ENCODE results near the gene CELA3B. TPM values are rescaled to one million over a fixed set of nuclear protein-coding genes. Genes with fewer than 3 reads are reported as not detected.
"Not testable (repeated sequence)": the region's sequence is repeated elsewhere in the genome, so short reads cannot be mapped to it uniquely, and the experiment has no call there.

The CELA3B gene
- total RNA-seq, 6 donors from 2014 or later, result 5.3 to 9.7 TPM; not detected in 4

GRCh38 chr1:22001409-22001808, 24.6 kb downstream of the CELA3B start, which contains the start of gene CELA3A:
TSS of gene CELA3A (plus strand) at chr1:22001657. CDS start at chr1:22001675, 18 bp downstream.
- 78 to 82% methylated on average over 5 of the region's 5 CpGs for WGBS, 2 donors
- Histone ChIP-seq H3K27me3 (no peaks in the 10 kb centered on the region), H3K36me3 (no peaks in the 10 kb centered on the region), H3K9me3 (no peaks in the 10 kb centered on the region), H3K4me1 (no peaks in the 10 kb centered on the region), H3K27ac (no peak within 1 kb of the TSS), H3K4me3 (no peak within 1 kb of the TSS)
- DNase-seq (no peak), ATAC-seq (ENCODE audit: low FRiP score in 2 of 2) (no peak)
- TF ChIP-seq POLR2A (IDR thresholded peaks at IDR 0.05) (no peak), EP300 (IDR thresholded peaks at IDR 0.05) (no peak), POLR2AphosphoS5 (IDR thresholded peaks at IDR 0.05) (no peak)
- TF ChIP-seq, protein P1, sequence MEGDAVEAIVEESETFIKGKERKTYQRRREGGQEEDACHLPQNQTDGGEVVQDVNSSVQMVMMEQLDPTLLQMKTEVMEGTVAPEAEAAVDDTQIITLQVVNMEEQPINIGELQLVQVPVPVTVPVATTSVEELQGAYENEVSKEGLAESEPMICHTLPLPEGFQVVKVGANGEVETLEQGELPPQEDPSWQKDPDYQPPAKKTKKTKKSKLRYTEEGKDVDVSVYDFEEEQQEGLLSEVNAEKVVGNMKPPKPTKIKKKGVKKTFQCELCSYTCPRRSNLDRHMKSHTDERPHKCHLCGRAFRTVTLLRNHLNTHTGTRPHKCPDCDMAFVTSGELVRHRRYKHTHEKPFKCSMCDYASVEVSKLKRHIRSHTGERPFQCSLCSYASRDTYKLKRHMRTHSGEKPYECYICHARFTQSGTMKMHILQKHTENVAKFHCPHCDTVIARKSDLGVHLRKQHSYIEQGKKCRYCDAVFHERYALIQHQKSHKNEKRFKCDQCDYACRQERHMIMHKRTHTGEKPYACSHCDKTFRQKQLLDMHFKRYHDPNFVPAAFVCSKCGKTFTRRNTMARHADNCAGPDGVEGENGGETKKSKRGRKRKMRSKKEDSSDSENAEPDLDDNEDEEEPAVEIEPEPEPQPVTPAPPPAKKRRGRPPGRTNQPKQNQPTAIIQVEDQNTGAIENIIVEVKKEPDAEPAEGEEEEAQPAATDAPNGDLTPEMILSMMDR (IDR thresholded peaks at IDR 0.05), result no peak

DNA sequence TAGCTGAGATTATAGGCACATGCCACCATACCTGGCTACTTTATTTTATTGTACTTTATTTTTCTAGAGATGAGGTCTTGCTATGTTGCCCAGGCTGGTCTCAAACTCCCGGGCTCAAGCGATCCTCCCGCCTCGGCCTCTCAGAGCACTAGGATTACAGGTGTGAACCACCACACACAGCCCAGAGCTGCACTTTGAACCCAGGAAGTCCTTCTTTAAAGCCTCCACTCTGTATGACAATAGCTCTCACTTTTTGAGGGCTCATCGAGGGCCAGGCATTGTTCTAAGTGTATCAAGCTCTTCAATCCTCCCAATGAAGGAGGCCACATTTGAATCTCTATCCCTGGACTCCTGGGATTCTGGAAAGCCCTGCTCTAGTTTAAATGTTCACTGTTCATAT, 25.6 kb downstream of the CELA3B start:
- not testable (repeated sequence) for DNase-seq; H3K9me3 ChIP-seq; ATAC-seq (ENCODE audit: low FRiP score in 2 of 2); H3K4me1 ChIP-seq; H3K36me3 ChIP-seq; H3K27ac ChIP-seq; H3K4me3 ChIP-seq; H3K27me3 ChIP-seq
- WGBS, 2 donors, result 78% methylated on average over 5 of the region's 5 CpGs; no CpG with 5 or more reads in 1 of the 2 donors

GRCh38 chr1:22002875-22003274, 26.1 kb downstream of the CELA3B start:
- not testable (repeated sequence) for H3K27ac ChIP-seq; H3K36me3 ChIP-seq; H3K4me1 ChIP-seq; DNase-seq; H3K4me3 ChIP-seq; ATAC-seq (ENCODE audit: low FRiP score in 2 of 2); H3K27me3 ChIP-seq; H3K9me3 ChIP-seq
- 83 to 89% methylated on average over 6 to 8 of the region's 8 CpGs for WGBS, 2 donors

- not testable (repeated sequence) for H3K27me3 ChIP-seq; H3K4me3 ChIP-seq; H3K36me3 ChIP-seq; H3K4me1 ChIP-seq; H3K9me3 ChIP-seq; ATAC-seq (ENCODE audit: low FRiP score in 2 of 2); DNase-seq; H3K27ac ChIP-seq
- 69 to 100% methylated on average over 2 of the region's 3 CpGs for WGBS, 2 donors
These were observed 27.1 kb downstream of the CELA3B start for GRCh38 chr1:22003959-22004358.

DNA sequence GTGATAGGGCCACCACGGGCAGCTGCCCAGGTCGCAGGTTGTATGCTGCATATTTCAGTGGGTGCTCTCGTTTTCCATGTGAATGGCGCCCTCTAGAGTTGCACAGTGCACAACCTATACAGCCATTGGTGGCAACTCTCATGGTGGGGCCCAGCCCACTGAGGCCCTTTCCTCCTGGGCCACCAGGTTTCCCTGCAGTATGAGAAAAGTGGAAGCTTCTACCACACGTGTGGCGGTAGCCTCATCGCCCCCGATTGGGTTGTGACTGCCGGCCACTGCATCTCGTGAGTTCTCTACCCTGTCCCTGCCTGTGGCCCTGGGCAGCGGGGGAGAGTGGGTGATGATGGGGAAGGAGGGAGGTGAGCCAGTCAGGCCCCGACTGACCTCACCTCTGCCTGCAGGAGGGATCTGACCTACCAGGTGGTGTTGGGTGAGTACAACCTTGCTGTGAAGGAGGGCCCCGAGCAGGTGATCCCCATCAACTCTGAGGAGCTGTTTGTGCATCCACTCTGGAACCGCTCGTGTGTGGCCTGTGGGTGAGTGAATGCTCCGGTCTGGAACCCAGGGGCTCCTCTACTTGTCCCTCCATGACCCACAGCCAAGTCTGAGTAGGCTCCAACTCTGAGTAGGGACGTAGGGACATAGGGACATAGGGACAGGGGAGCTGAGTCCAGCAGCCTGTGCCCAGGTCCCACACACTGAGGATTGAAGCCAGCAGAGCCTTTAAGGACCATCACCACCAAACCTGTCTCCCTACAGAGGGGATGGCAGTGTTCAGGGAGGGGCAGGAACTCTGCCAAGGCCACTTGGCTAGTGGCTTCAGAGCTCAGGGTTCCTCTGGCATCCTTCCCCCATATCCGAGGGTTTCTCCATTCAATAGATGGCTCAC, 28.7 kb downstream of the CELA3B start:
- H3K27ac ChIP-seq, H3K9me3 ChIP-seq, H3K4me1 ChIP-seq, H3K27me3 ChIP-seq, H3K36me3 ChIP-seq, H3K4me3 ChIP-seq: not testable (repeated sequence)
- DNase-seq, result peak in 1 of 2 donors; percentile 55
- TF ChIP-seq, protein P1 (IDR thresholded peaks at IDR 0.05), result peak in 3 of 6 experiments; percentile 21 to 34 (median 29)
- peak; percentile 63 to 75 for ATAC-seq (ENCODE audit: low FRiP score in 2 of 2)
- 68% methylated on average over 17 to 18 of the region's 18 CpGs for WGBS, 2 donors

DNA sequence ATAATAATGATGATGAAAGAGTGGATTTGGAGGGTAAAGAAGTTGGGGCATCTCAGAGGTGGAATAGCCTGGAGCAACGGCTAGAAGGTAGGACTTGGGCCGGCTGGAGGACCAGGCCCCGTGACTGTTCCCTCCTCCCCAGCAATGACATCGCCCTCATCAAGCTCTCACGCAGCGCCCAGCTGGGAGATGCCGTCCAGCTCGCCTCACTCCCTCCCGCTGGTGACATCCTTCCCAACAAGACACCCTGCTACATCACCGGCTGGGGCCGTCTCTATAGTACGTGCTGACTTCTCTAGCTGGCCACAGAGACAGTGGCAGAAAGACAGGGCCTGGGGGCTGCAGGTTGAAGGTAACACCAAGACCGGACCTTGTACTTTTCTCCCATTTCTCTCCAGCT, 29.9 kb downstream of the CELA3B start:
- not testable (repeated sequence) for H3K36me3 ChIP-seq; H3K4me3 ChIP-seq; ATAC-seq (ENCODE audit: low FRiP score in 2 of 2); DNase-seq; H3K27me3 ChIP-seq; H3K4me1 ChIP-seq; H3K27ac ChIP-seq; H3K9me3 ChIP-seq
- WGBS, 2 donors, result 76 to 88% methylated on average over 13 of the region's 13 CpGs

DNA sequence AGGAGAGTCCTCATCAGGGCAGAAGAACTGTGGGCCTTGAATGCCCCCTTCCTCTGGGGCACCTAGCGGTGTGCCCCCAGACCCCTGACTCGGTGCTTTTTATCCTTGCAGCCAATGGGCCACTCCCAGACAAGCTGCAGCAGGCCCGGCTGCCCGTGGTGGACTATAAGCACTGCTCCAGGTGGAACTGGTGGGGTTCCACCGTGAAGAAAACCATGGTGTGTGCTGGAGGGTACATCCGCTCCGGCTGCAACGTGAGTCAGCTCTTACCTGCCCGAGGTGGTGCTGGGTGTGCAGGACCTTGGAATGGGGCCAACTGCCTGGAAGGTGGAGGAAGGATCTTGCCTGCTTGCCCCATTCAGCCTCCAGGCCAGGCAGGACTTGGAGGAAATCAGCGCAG, 30.4 kb downstream of the CELA3B start:
- not testable (repeated sequence) for H3K4me1 ChIP-seq; H3K9me3 ChIP-seq; H3K27ac ChIP-seq; DNase-seq; H3K36me3 ChIP-seq; H3K4me3 ChIP-seq; H3K27me3 ChIP-seq; ATAC-seq (ENCODE audit: low FRiP score in 2 of 2)
- 80 to 96% methylated on average over 1 to 6 of the region's 10 CpGs for WGBS, 2 donors

DNA sequence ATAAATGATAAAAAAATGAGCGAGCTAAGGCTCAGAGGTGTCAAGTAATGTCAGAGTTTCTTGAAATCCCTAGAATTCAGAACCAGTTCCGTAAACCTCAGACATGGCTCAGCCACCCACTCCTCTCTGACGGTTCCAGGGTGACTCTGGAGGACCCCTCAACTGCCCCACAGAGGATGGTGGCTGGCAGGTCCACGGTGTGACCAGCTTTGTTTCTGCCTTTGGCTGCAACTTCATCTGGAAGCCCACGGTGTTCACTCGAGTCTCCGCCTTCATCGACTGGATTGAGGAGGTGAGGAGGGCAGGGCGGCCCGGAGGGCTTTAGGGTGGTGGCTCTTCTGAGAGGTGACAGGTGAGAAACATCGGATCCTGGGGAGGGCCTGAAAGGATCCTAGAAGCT, 32.7 kb downstream of the CELA3B start:
- not testable (repeated sequence) for H3K27me3 ChIP-seq; H3K4me1 ChIP-seq; H3K4me3 ChIP-seq; ATAC-seq (ENCODE audit: low FRiP score in 2 of 2); DNase-seq; H3K36me3 ChIP-seq; H3K27ac ChIP-seq; H3K9me3 ChIP-seq
- WGBS, 2 donors, result 85 to 88% methylated on average over 8 of the region's 11 CpGs

DNA sequence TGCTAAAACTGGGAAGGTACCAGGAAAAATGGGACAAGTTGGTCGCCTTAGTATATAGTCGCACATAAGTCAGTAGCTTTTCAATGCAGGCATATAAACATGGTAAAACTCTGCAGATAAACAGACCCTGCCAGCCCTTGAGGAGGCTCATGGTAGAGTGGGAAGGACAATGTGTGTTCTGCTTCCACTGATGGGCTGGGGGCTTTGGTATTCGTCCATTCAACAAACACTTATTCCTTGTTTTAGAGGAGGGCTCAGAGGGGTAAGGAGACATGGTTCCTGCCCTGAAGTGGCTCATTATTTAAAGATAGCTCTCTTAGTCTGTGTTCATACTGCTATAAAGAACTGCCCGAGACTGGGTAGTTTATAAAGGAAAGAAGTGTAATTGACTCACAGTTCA, 35.9 kb downstream of the CELA3B start:
- not testable (repeated sequence) for H3K4me3 ChIP-seq; H3K27ac ChIP-seq; H3K36me3 ChIP-seq; DNase-seq; ATAC-seq (ENCODE audit: low FRiP score in 2 of 2); H3K4me1 ChIP-seq; H3K27me3 ChIP-seq; H3K9me3 ChIP-seq
- WGBS, 2 donors, result 60 to 67% methylated on average over 3 to 4 of the region's 4 CpGs

DNA sequence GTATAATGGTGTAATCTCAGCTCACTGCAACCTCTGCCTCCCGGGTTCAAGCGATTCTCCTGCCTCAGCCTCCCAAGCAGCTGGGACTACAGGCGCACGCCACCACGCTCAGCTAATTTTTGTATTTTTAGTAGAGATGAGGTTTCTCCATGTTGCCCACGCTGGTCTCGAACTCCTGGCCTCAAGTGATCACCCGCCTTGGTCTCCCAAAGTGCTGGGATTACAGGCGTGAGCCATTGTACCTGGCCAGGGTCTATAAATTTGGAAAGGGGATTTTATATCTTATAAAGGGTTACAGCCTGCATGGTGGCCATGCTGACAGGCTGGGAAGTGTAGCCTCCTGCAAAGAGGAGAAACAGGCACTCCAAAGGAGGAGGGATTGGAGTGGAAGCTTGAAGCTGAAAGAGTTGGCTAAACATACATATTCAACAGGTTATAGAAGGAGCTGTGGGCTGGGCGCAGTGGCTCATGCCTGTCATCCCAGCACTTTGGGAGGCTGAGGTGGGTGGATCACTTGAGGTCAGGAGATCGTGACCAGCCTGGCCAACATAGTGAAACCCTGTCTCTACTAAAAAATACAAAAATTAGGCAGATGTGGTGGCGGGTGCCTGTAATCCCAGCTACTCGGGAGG, 37.9 kb downstream of the CELA3B start:
- ATAC-seq (ENCODE audit: low FRiP score in 2 of 2); H3K36me3 ChIP-seq; H3K4me1 ChIP-seq: not testable (repeated sequence)

More for the DNA sequence above, 37.9 kb downstream of the CELA3B start:
- not testable (repeated sequence) for DNase-seq, H3K27ac ChIP-seq, H3K4me3 ChIP-seq, H3K9me3 ChIP-seq, H3K27me3 ChIP-seq
- 85 to 89% methylated on average over 13 of the region's 13 CpGs for WGBS, 2 donors
